HG03175 (cell line): Measurements from ENCODE around the gene IRAG1.
"Not testable (repeated sequence)": the region's sequence is repeated elsewhere in the genome, so short reads cannot be mapped to it uniquely, and the experiment has no call there.

Source experiments
- ATAC-seq: cut with Tn5 transposase; IDR thresholded peaks from one replicate; pipeline ENCODE4 v1.9.1; 2021; ENCODE audit warnings: mild to moderate bottlenecking, moderate library complexity; ENCODE audit not compliant: unreplicated experiment

Gene IRAG1

GRCh38 chr11:10708131-10708530 lies 14.6 kb upstream of the IRAG1 start:
- no peak for ATAC-seq

- ATAC-seq = no peak
Measured at GRCh38 chr11:10701982-10702381, 8.4 kb upstream of the IRAG1 start.

- no peak for ATAC-seq
Measured at GRCh38 chr11:10699072-10699471, 5.5 kb upstream of the IRAG1 start.

- no peak for ATAC-seq
Measured at GRCh38 chr11:10697323-10697620, 3.7 kb upstream of the IRAG1 start.

- ATAC-seq = no peak
Measured at GRCh38 chr11:10696468-10697322, 3.1 kb upstream of the IRAG1 start.

- ATAC-seq = no peak
Measured at GRCh38 chr11:10695833-10696232, 2.3 kb upstream of the IRAG1 start.

GRCh38 chr11:10694486-10695239 lies 1.1 kb upstream of the IRAG1 start:
- ATAC-seq = no peak

GRCh38 chr11:10692531-10693115 lies 932 bp downstream of the IRAG1 start:
- ATAC-seq = no peak

GRCh38 chr11:10688401-10688800 lies 5.2 kb downstream of the IRAG1 start:
- ATAC-seq = no peak

GRCh38 chr11:10686311-10686710 lies 7.2 kb downstream of the IRAG1 start:
- ATAC-seq = no peak

- ATAC-seq = no peak
Measured at GRCh38 chr11:10683429-10683828, 10.1 kb downstream of the IRAG1 start.

- ATAC-seq = no peak
Measured at GRCh38 chr11:10680956-10681487, 12.5 kb downstream of the IRAG1 start.

GRCh38 chr11:10680279-10680678 lies 13.3 kb downstream of the IRAG1 start:
- not testable (repeated sequence) for ATAC-seq

- ATAC-seq = no peak
Measured at GRCh38 chr11:10679644-10680043, 13.9 kb downstream of the IRAG1 start.

GRCh38 chr11:10678101-10678500 lies 15.5 kb downstream of the IRAG1 start:
- no peak for ATAC-seq

GRCh38 chr11:10676919-10677318 lies 16.6 kb downstream of the IRAG1 start:
- ATAC-seq = no peak

GRCh38 chr11:10674911-10675440 lies 18.6 kb downstream of the IRAG1 start:
- ATAC-seq = no peak

- no peak for ATAC-seq
Measured at GRCh38 chr11:10674440-10674855, 19.1 kb downstream of the IRAG1 start.

GRCh38 chr11:10673501-10674062 lies 20.0 kb downstream of the IRAG1 start:
- ATAC-seq = no peak

- ATAC-seq = no peak
Measured at GRCh38 chr11:10670099-10670498, 23.5 kb downstream of the IRAG1 start.
